Left ventricle myocardium inferior (tissue), 1 donor: ENCODE results near the gene TSGA10IP. TPM values are rescaled to one million over a fixed set of nuclear protein-coding genes. Genes with fewer than 3 reads are reported as not detected.

Experiments
- DNase-seq: peaks from one replicate; pipeline ENCODE4 v3.0.0-alpha.2; 2020
- H3K27ac ChIP-seq: fragments of 200-600 bp; replicated peaks from 2 replicates; pipeline ENCODE4 v1.8.0; 2021
- H3K27me3 ChIP-seq: fragments of 200-600 bp; 2 replicates; pipeline ENCODE4 v1.8.0; 2021; ENCODE audit warnings: low read depth
- H3K36me3 ChIP-seq: fragments of 200-600 bp; 2 replicates; pipeline ENCODE4 v1.8.0; 2021
- H3K4me1 ChIP-seq: fragments of 200-600 bp; 2 replicates; pipeline ENCODE4 v1.8.0; 2021
- H3K4me3 ChIP-seq: fragments of 200-600 bp; 2 replicates; pipeline ENCODE4 v1.8.0; 2021; ENCODE audit warnings: mild to moderate bottlenecking, moderate library complexity
- H3K9me3 ChIP-seq: fragments of 200-600 bp; replicated peaks from 2 replicates; pipeline ENCODE4 v1.8.0; 2021
- intact Hi-C: fragments of 100-400 bp; cut with micrococcal nuclease; formaldehyde crosslinking; loops from one replicate; pipeline ENCODE4 v1.11.0; 2022
- total RNA-seq: library from RNA; stranded (reverse); fragmentation: NEBNext Ultra II Directional; extraction: Animal tissue kit (Norgen Biotek cat#: 25700); gene quantifications from one replicate; pipeline ENCODE4 v1.2.1, GENCODE V29; 2021
- TF ChIP-seq, protein P1 (sequence below): fragments of 200-600 bp; IDR thresholded peaks from 2 replicates; pipeline ENCODE4 v1.8.0; 2021; ENCODE audit warnings: antibody characterized with exemption, mild to moderate bottlenecking, borderline replicate concordance
- donor health status: DM: no; HTN: yes; CAD: no; lungs with severe emphysema.

Gene TSGA10IP
- total RNA-seq, 1 donor from 2014 or later, result not detected

DNA sequence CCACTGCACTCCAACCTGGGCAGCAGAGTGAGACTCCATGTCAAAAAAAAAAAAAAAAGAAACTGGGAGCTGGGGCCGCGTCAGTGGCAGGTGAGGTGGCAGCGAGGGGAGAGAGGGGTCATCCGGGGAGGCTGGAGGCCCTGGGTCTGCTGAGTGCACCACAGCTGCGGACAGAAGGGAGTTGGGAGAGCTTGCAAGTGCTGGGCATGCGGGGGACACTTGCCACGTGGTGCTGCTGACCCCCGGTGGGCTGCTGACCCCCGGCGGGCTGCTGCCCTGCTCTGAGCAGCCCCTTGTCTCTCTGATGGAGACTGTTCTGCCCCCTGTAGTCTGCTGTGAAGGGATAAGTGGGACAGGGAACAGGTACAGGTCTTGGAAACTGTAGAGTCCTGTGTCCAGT is 23.4 kb upstream of the TSGA10IP start:
- no peak overlapping the region for H3K27ac ChIP-seq
- DNase-seq, result no peak
- H3K27me3 ChIP-seq, result no peaks in the 10 kb centered on the region
- no peaks in the 10 kb centered on the region for H3K9me3 ChIP-seq
- H3K4me1 ChIP-seq, result peaks cover 38% of the 10 kb centered on the region
- TF ChIP-seq, protein P1, sequence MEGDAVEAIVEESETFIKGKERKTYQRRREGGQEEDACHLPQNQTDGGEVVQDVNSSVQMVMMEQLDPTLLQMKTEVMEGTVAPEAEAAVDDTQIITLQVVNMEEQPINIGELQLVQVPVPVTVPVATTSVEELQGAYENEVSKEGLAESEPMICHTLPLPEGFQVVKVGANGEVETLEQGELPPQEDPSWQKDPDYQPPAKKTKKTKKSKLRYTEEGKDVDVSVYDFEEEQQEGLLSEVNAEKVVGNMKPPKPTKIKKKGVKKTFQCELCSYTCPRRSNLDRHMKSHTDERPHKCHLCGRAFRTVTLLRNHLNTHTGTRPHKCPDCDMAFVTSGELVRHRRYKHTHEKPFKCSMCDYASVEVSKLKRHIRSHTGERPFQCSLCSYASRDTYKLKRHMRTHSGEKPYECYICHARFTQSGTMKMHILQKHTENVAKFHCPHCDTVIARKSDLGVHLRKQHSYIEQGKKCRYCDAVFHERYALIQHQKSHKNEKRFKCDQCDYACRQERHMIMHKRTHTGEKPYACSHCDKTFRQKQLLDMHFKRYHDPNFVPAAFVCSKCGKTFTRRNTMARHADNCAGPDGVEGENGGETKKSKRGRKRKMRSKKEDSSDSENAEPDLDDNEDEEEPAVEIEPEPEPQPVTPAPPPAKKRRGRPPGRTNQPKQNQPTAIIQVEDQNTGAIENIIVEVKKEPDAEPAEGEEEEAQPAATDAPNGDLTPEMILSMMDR, result no peak
- intact Hi-C loops, result no loop called here
- H3K36me3 ChIP-seq, result peaks cover 32% of the 10 kb centered on the region
- H3K4me3 ChIP-seq, result no peak overlapping the region

DNA sequence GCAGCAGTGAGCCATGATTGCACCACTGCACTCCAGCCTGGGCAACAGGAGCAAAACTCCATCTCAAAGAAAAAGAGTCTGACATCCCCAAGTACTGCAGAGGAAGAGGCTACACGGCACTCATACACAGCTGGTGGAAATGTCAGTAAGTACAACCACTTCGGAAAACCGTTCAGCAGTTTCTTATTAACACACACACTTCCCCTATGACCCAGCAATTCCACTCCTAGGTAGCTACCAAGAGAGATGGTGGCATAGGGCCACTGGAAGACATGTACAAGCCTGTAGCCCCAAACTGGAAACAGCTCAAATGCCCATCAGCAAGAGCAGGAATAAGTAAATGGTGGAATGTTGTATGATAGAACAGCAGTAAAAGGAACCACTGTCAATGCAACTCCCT is 22.7 kb upstream of the TSGA10IP start:
- H3K9me3 ChIP-seq, result no peaks in the 10 kb centered on the region

GRCh38 chr11:65925397-65925796 is 19.9 kb upstream of the TSGA10IP start:
- no peak overlapping the region for H3K27ac ChIP-seq
- no peaks in the 10 kb centered on the region for H3K27me3 ChIP-seq
- peaks cover 23% of the 10 kb centered on the region for H3K36me3 ChIP-seq
- H3K9me3 ChIP-seq, result no peaks in the 10 kb centered on the region
- peaks cover 9% of the 10 kb centered on the region for H3K4me1 ChIP-seq
- intact Hi-C loops, result no loop called here
- no peak for DNase-seq
- no peak overlapping the region for H3K4me3 ChIP-seq
- TF ChIP-seq, protein P1, result no peak

More for the DNA sequence above, 22.7 kb upstream of the TSGA10IP start:
- no peak for DNase-seq
- no peaks in the 10 kb centered on the region for H3K27me3 ChIP-seq
- intact Hi-C loops, result no loop called here
- peaks cover 32% of the 10 kb centered on the region for H3K4me1 ChIP-seq
- TF ChIP-seq, protein P1, result no peak
- H3K27ac ChIP-seq, result no peak overlapping the region
- peaks cover 27% of the 10 kb centered on the region for H3K36me3 ChIP-seq
- H3K4me3 ChIP-seq, result no peak overlapping the region

GRCh38 chr11:65927904-65928397 is 17.3 kb upstream of the TSGA10IP start:
- Histone ChIP-seq H3K4me3 (no peak overlapping the region), H3K4me1 (no peaks in the 10 kb centered on the region), H3K36me3 (peaks cover 5% of the 10 kb centered on the region), H3K9me3 (no peaks in the 10 kb centered on the region), H3K27me3 (no peaks in the 10 kb centered on the region), H3K27ac (no peak overlapping the region)
- no peak for DNase-seq
- intact Hi-C loops, result no loop called here
- TF ChIP-seq, protein P1, result no peak

GRCh38 chr11:65928667-65929066 is 16.6 kb upstream of the TSGA10IP start:
- TF ChIP-seq, protein P1, result no peak
- intact Hi-C loops, result no loop called here
- H3K4me1 ChIP-seq, result no peaks in the 10 kb centered on the region
- peaks cover 5% of the 10 kb centered on the region for H3K27me3 ChIP-seq
- H3K9me3 ChIP-seq, result no peaks in the 10 kb centered on the region
- H3K27ac ChIP-seq, result no peak overlapping the region
- no peaks in the 10 kb centered on the region for H3K36me3 ChIP-seq
- no peak for DNase-seq
- H3K4me3 ChIP-seq, result no peak overlapping the region
